GM19351 (cell line): ENCODE measurements around the gene CCL24.
"Not testable (repeated sequence)": the region's sequence is repeated elsewhere in the genome, so short reads cannot be mapped to it uniquely, and the experiment has no call there.

Experiments used
- ATAC-seq: cut with Tn5 transposase; IDR thresholded peaks from one replicate; pipeline ENCODE4 v1.9.1; 2021; ENCODE audit warnings: mild to moderate bottlenecking, moderate library complexity; ENCODE audit not compliant: unreplicated experiment

The CCL24 gene, protein sequence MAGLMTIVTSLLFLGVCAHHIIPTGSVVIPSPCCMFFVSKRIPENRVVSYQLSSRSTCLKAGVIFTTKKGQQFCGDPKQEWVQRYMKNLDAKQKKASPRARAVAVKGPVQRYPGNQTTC

GRCh38 chr7:75813781-75814236 is at the start of gene CCL24:
Gene CCL24 (minus strand): TSS chr7:75813806. CDS start chr7:75813715, 91 bp downstream.
- ATAC-seq = no peak

- no peak for ATAC-seq
Observed at GRCh38 chr7:75861636-75862035, 48.0 kb upstream of the CCL24 start.

GRCh38 chr7:75858410-75858809 is 44.8 kb upstream of the CCL24 start:
- no peak for ATAC-seq

- ATAC-seq = no peak
Observed at GRCh38 chr7:75856536-75856935, 42.9 kb upstream of the CCL24 start.

DNA sequence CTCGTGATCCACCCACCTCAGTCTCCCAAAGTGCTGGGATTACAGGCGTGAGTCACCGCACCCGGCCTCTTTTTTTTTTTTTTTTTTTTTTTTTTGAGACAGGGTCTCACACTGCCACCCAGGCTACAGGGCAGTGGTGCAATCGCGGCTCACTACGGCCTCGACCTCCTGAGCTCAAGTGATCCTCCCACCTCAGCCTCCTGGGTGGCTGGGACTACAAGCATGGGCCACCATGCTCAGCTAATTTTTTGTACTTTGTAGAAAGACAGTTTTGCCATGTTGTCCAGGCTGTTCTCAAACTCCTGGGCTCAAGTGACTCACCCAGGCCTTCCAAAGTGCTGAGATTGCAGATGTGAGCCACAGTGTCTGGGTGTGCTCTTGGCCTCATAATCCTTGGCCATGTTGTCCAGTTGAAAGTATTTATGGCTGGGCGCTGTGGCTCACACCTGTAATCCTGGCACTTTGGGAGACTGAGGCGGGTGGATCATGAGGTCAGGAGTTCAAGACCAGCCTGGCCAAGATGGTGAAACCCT is 41.3 kb upstream of the CCL24 start:
- ATAC-seq = not testable (repeated sequence)

GRCh38 chr7:75854233-75854632 is 40.6 kb upstream of the CCL24 start:
- no peak for ATAC-seq

- no peak for ATAC-seq
Observed at GRCh38 chr7:75850235-75850634, 36.6 kb upstream of the CCL24 start.

DNA sequence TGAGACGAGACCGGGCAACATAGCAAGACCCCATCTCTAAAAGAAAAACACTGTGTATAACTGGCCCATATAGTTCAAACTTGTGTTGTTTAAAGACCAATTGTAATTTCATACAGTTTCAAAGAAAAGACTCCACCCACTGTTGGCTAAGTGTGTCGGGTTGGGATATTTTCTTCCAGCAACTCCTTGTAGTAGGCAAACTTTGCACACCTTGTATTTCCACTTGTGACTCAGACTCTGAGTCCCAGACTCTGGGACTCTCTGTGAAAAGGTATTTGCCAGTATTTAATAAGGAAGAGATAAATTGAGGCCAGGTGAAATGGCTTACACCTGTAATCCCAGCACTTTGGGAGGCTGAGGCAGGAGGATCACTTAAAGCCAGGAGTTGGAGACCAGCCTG is 36.0 kb upstream of the CCL24 start:
- ATAC-seq = no peak

GRCh38 chr7:75847707-75848106 is 34.1 kb upstream of the CCL24 start:
- ATAC-seq = no peak

GRCh38 chr7:75845132-75845531 is 31.5 kb upstream of the CCL24 start:
- ATAC-seq = not testable (repeated sequence)

DNA sequence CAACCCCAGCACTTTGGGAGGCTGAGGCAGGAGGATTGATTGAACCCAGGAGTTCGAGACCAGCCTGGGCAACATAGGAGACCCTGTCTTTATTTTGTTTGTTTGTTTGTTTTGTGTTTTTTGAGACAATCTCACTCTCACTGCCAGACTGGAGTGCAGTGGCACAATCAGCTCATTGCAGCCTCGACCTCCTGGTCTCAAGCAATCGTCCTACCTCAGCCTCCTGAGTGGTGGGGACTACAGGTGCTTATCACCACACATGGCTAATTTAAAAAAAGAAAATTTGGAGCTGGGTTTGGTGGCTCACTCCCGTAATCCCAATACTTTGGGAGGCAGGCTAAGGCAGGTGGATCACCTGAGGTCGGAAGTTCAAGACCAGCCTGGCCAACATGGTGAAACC is 30.6 kb upstream of the CCL24 start:
- no peak for ATAC-seq

DNA sequence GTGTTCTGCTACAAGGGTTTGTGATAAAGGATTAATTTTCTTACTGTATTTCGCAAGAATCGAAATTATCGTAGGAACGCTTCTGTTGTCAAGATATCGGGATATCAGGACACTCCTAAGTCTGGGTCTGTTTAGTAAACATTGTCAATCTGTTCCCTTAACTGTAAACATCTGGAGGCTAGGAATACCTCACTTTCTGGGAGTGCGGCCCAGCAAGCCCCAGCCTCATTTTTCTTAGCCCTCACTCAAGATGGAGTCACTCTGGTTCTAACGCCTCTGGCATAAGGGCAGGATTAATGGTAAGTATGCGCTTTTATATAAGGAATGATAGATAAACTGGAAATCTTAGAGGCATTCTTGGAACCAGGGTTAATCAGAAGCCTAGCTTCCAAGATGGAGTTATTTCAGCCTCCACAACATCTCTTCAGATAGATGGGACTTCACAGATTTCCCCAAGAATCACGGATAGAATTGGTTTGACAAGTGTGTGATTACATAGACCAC is 30.1 kb upstream of the CCL24 start:
- no peak for ATAC-seq

DNA sequence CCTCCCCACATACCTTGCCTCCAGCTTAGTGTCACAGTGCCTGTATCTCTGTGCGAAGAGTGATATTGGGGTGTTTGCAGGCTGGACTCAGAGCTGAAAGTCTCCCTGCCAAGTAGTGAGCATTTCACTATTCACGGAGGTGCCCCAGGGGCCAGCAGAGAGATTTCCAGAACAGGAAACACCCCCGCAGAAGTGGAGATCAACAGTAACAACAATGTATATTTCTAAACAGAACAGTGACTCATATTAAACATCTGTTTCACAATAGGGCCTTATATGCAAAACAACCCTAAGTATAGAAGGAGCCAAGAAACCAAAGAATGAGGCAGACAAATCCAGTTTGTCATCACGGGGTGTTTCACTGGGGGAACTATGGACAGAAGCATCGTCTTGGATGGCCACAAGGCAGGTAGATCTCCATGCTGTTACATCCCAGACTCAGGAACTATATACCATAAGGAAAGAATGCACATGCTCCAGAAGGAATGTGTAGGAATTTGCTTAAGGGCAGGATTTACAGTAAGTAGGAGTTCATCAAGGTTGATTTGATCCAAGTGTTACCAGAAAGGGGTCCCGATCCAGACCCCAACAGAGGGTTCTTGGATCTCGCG is 29.3 kb upstream of the CCL24 start:
- peak; percentile 94 for ATAC-seq

DNA sequence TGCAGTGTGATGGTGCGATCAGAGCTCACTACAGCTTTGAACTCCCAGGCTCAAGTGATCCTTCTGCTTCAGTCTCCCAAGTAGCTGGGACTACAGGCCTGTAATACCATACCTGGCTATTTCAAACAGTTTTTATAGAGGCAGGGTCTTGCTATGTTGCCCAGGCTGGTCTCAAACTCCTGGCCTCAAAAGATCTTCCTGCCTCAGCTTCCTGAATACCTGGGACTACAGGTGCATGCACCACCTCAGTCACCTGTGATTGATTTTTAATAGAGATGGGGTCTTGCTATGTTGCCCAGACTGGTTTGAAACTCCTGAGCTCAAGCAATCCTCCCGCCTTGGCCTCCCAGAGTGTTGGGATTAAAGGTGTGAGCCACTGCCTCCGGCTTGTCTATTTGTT is 26.4 kb upstream of the CCL24 start:
- ATAC-seq = no peak

- ATAC-seq = not testable (repeated sequence)
Observed at GRCh38 chr7:75838281-75838930, 24.8 kb upstream of the CCL24 start.

DNA sequence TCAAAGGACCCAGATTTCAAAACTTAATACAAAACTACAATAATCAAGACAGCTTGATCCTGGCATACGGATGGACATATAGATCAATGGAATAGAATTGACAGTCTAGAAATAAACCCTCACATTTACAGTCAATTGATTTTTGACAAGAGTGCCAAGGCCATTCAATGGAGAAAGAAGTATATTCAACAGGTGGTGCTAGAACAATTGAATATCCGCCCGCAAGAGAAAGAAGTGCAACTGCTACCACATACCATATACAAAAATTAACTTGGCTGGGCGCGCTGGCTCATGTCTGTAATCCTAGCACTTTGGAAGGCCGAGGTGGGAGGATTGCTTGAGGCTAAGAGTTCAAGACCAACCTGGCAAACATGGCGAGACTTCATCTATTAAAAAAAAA is 23.2 kb upstream of the CCL24 start:
- no peak for ATAC-seq

DNA sequence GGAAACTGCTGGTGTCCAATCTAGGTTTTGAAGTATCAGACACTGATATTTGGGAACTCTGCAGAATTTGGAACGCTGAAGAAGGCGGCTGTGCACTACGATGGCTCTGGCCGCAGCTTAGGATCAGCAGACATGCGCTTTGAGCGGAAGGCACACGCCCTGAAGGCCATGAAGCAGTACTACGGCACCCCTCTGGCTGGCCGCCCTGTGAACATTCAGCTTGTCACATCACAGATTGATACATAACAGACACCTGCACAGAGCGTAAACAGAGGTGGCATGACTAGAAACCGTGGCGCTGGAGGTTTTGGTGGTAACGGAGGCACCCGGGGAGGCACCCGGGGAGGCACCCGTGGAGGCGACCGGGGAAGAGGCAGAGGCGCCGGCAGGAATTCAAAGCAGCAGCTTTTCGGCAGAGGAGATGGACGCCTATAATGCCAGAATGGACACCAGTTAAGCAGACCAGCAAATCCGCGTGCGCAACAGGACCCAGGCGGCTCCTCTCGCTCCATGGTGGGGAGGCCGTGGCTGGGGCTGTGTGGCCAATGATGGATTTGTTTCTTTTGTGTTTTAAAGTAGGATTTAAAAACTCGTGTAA is 22.2 kb upstream of the CCL24 start:
- ATAC-seq = no peak

DNA sequence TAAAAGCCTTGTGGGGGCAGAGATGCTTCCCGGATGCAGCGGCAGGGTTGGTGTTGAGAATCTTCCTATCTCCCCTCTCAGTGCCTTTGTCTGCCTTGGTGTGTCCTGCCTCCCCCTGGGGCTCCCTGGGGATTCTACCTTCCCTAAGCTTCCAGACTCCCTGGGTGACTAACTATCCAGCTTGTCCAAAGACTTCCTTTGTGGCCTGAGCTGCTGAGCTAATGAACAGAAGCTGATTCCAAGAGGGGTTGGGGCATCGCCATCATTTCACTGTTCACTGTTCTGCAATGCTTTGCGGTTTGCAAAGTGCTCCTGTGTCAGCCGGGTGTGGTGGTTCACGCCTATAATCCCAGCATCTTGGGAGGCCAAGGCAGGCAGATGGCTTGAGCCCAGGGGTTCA is 20.1 kb upstream of the CCL24 start:
- ATAC-seq = not testable (repeated sequence)

- no peak for ATAC-seq
Observed at GRCh38 chr7:75830978-75831377, 17.4 kb upstream of the CCL24 start.

DNA sequence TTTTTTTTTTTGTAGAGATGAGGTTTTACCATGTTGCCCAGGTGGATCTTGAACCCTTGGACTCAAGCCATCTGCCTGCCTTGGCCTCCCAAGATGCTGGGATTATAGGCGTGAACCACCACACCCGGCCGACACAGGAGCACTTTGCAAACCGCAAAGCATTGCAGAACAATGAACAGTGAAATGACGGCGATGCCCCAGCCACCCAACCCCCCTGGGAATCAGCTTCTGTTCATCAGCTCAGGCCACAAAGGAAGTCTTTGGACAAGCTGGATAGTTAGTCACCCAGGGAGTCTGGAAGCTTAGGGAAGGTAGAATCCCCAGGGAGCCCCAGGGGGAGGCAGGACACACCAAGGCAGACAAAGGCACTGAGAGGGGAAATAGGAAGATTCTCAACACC is 16.1 kb upstream of the CCL24 start:
- ATAC-seq = not testable (repeated sequence)

- no peak for ATAC-seq
Observed at GRCh38 chr7:75823198-75823910, 9.7 kb upstream of the CCL24 start.
